Measurements from ENCODE around the gene SHF.

SHF gene

DNA sequence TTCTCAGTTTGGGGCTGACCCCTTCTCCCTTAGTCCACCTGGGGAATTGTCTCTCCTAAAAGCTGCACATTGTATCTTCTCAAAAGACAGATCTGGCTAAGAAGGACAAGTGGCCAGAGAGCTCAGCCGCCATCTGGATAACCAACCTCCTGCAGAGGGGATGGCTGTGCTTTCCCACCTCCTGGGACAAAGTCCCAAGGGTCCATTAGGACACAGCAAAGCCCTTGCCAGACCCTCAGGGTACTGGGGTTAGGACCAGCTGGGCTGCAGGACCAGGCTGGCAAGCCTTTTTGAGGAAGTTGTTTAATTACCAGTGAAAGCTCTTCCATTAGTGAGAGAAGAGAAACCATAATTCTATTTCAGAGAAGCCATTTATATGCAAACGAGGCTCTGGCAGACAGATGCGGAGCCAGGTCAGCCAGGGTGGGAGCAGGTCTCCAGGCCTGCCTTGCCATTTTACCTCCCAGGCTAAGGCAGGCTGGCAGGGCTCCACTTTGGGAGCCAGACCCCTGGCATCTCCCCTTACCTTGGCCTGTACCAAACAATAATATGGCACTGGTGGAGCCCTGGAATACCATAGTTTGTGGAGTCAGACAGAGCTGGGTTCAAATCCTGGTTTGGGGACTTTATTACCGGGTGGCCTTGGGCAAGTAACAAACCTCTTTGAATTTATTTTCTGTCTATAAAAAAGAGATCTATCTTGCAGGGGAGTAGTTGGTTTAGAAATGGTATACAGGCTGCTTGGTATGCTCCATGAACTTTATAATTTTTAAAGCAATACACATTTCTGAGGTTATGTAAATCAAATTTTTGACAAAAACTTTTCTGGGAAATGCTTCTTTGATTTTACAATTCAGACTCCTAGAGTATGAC, 17.9 kb downstream of the SHF start:
- no peak for DNase-seq

DNA sequence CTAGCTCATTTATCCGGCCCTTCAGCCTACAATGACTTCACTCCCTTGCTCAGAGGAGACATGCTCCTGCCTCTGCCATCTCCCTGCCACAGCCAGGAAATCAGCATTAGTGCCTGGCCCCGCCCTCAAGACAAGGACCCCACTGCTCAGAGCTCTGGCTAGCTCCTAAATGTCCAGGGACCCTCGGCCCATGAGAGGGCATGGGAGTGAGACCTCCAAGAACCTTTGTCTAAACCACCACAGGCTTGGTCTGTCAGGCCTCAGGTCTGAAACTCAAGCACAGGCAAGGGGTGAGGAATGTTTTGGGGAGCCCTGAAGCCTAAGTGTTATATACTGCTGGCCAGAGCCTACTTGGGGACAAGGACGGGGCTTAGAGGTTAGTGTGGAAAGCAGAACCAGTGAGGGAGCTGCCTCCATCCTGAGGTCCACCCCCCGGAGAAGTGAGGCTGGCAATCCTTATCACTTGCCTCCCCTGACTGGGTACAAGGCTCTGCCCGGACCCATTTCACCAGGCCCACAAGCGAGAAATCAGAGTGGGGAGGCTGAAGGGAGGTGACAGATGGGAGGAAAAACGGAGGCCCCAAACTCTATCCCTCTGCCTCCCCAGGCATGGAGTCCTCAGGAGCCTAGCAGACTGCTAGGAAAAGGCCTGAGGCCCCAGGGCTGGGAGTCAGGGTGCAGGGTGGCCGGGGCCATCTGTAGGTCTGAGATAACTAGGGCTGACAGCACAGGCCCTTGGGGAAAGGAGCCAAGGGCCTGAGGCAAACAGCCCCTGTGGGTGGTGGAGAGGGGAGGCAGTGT, 18.8 kb downstream of the SHF start:
- DNase-seq, result no peak

- no peak for DNase-seq
These were observed 19.5 kb downstream of the SHF start for GRCh38 chr15:45168286-45168685.

DNA sequence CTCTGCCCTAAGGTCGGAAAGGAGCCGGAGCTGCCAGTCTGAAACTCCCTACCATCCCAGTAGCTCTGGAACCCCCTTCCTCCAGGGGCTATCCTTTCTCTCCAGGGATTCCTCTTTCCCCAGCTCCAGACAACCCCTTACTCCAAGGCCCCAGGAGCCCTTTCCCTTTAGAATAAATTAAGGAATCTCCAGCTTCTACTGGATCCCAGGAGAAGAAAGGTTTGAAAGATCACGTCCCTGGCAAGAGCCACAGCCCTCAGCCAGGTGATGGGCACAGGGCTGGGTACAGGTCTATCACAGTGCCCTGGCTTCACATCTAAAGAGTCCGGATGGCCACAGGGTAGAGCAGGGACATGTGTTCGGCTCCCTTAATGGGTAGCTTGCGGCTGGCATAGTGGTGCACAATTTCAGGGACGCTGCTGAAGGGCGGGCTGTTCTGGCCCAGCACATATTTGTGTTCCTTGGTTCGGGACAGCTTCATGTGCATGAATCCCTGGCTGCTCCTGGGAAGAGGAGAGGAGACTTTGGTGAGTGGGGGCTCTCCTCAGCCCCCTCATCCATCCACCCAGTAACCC, 20.0 kb downstream of the SHF start:
- no peak for DNase-seq

DNA sequence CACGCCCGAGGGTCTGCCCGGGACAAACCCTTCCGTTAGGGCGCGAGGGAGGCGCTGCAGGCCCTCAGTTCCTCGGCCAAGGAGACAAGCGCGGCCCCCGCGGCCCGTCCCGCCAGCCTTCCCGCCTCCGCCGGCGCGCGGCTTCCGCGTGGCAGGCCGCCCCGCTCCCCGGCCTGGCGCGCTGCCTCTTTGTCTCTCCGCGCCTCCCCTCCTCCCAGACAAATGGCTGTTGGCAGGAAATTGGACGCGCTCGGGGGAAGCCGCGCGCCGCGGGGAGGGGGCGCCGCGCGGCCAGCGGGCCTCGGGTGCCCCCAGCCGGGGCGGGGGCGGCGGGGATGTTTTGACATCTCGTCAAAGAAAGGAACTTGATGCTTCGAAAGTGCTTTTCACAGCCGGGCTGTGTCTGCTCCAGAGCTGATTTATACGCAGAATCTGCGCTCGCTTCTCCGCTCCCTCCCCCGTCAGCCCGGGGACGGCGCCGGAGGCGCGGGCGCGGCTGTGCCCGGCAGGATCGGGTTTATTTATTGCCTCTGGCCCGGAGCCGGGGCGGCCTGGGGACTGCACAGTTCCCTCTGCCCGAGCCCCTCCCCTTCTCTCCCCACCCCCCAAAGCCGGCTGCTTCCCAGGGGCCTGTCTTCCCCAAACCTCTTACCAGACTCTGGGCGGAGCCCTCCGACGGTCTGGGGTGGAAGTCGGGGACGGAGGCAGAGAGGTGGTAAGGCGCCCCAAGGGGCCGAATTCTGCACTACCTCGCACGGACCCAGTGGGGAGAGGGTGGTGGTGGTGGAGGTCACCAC, 20.7 kb downstream of the SHF start:
- DNase-seq, result peak; percentile 91

- no peak for DNase-seq
These were observed 22.2 kb downstream of the SHF start for GRCh38 chr15:45165536-45165935.

- no peak for DNase-seq
These were observed 22.9 kb downstream of the SHF start for GRCh38 chr15:45164914-45165313.

DNA sequence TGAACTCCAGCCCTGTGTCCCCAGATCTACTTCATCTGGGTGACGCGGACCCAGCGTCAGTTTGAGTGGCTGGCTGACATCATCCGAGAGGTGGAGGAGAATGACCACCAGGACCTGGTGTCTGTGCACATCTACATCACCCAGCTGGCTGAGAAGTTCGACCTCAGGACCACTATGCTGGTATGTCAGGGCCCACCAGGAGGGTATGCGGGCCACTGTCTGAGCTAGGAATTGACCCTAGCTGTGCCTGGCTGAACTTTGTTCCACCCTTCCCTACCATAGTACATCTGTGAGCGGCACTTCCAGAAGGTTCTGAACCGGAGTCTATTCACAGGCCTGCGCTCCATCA, 24.3 kb downstream of the SHF start:
- DNase-seq, result no peak

- DNase-seq, result peak; percentile 87
These were observed 24.8 kb downstream of the SHF start for GRCh38 chr15:45162771-45163507.

- DNase-seq, result no peak
These were observed 26.1 kb downstream of the SHF start for GRCh38 chr15:45161666-45162065.

DNA sequence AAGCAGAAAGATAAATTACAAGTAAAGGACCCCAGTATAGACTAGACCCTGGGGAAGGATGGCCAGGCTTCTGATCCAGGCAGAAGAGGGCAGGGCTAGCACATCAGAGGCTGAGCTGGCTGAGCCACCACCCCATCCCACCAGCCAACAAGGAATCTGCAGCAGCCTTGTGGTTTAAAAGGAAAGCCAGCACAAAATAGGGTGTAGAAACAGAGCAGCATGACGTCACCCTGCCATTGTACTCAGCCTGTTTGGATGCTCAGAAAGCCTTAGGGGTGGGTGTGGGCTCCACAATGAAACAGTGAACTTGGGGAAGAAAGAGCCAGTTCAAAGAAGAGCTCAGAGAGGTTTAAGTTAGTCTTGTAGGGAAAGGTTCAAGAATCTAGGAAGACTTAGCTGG, 29.8 kb downstream of the SHF start:
- no peak for DNase-seq

DNA sequence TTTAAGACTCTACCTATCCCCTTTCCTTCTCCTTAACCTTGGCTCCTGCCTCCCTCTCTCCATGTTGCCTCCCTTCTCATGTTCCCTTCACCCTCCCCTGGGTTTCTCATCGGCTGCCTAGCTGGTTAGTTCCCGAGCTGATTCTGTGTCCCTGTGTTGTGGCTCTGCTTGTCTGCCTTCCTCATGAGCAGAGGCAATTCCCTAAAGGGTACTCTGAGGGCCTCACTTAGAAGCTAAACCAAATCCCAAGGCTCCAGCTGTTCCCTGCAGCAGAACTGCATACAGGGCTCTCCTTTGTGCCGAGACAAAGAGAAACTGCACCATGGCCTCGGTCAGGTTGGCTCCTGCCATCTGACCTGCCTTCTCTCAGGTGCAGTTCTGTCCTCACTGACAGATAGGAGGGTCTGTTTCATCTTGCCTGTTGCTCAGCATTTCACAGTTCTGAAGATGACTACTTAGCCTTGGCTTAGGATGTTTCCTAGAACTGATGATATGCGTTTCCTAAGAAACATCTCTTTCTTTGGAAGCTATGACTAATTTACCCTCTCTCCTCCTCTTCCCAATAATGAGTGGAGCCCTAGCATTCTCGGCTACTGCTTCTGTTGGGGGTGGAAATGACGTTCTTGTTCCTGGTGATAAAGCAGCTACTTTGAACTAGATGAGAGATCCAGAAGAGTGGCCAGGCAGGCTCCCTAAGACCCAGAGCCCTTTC, 30.9 kb downstream of the SHF start:
- DNase-seq, result no peak

DNA sequence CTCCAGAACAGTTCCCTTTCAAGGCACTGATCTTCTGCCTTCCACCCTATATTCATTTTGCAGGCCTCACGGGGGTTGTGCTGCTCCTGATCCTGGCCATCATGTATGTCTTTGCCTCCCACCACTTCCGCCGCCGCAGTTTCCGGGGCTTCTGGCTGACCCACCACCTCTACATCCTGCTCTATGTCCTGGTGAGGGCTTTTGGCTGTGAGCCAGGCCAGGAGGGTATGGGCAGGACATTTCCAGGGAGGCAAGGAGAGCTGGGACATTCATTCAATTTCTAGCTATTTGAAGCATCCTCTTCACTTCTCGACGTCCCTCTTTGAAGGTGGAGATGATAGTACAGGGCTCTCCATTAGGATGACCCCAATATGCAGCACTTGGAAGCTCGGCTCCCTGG, 32.0 kb downstream of the SHF start:
- DNase-seq, result no peak

- DNase-seq, result no peak
These were observed 35.6 kb downstream of the SHF start for GRCh38 chr15:45151998-45152828.

DNA sequence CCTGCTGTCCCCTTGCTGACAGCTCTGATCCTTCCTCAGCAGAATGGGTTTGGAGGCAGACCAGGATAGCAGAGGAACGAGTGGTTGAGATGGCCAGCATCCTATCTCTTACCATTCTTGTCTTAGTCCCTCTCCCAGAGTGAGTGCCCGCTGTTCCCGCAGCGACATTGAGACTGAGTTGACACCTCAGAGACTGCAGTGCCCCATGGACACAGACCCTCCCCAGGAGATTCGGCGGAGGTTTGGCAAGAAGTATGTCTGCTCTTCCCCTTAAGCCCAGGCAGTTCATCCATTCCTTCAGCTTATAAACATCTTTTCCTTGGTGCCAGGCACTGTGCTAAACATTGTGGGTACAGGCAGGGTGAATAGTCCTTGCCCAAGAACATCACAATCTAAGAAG, 36.8 kb downstream of the SHF start:
- DNase-seq, result no peak

- DNase-seq, result no peak
These were observed 37.3 kb downstream of the SHF start for GRCh38 chr15:45150481-45150880.

DNA sequence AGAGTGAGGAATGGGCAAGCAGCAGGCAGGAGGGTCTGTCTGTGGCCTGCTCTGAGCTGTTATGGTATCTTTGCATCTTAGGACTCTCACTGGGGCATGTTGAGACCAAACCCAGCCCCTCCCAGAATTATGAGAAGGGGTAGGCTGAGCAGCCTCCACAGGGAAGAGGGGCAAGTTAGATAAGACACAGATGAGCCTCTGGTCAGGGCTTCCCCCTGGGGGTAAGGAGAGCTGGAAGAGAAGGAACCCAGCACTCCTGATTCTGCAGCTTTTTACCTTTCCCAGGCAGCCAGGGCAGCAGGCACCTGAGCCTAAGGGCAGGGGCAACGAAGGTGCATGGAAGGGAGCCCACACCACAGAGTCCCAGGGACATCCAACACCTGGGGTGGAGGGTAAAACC, 38.7 kb downstream of the SHF start:
- DNase-seq, result no peak

- DNase-seq, result no peak
These were observed 39.4 kb downstream of the SHF start for GRCh38 chr15:45148076-45149059.

- DNase-seq, result no peak
These were observed 40.2 kb downstream of the SHF start for GRCh38 chr15:45147606-45148005.
